Choroid plexus epithelial cell (primary cell): ENCODE measurements around the gene PPFIBP2.

ENCODE experiments used
- DNase-seq: peaks from one replicate; pipeline ENCODE4 v3.0.0-alpha.2; 2010; ENCODE audit warnings: low read depth
- H3K4me3 ChIP-seq: 2 replicates; pipeline ENCODE4 v1.5.1; 2011; ENCODE audit warnings: low read depth, mild to moderate bottlenecking, control low read depth, low read length, moderate library complexity
- CTCF ChIP-seq: conservative IDR thresholded peaks from 2 replicates; pipeline ENCODE4 v1.5.1; 2011; ENCODE audit warnings: low read depth, mild to moderate bottlenecking, control low read depth, inconsistent platforms, low read length, moderate library complexity

Gene PPFIBP2

GRCh38 chr11:7643314-7643713 is 129.5 kb downstream of the PPFIBP2 start:
- H3K4me3 ChIP-seq: no peak overlapping the region
- DNase-seq: no peak
- no peak for TF ChIP-seq CTCF

- TF ChIP-seq CTCF: no peak
- no peak overlapping the region for H3K4me3 ChIP-seq
- DNase-seq: no peak
Observed at GRCh38 chr11:7645206-7645605, 131.4 kb downstream of the PPFIBP2 start.

DNA sequence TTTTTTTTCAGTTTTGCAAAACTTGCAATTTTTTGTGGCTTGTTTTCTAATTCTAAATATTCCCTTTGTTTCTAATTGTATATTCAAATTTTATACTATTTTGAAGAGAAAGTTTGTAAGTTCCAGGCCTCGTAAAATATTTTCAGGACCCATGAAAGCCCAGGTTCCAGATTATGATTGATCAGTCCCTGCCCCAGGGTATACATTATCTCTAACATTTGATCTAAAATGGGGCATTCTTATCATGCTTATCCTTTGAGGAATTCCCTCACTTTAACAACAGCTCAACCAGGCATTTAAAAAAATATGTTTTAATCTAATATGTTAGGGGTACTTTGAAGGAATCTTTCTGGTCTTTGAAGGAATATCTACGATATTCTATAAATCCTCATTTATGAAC is 133.1 kb downstream of the PPFIBP2 start:
- no peak for DNase-seq
- TF ChIP-seq CTCF: no peak
- no peak overlapping the region for H3K4me3 ChIP-seq

GRCh38 chr11:7648264-7648663 is 134.5 kb downstream of the PPFIBP2 start:
- no peak for TF ChIP-seq CTCF
- DNase-seq: no peak
- H3K4me3 ChIP-seq: no peak overlapping the region

GRCh38 chr11:7651140-7651551 is 137.3 kb downstream of the PPFIBP2 start:
- no peak overlapping the region for H3K4me3 ChIP-seq
- no peak for DNase-seq
- no peak for TF ChIP-seq CTCF

GRCh38 chr11:7651700-7652099 is 137.9 kb downstream of the PPFIBP2 start:
- TF ChIP-seq CTCF: no peak
- no peak for DNase-seq
- no peak overlapping the region for H3K4me3 ChIP-seq

DNA sequence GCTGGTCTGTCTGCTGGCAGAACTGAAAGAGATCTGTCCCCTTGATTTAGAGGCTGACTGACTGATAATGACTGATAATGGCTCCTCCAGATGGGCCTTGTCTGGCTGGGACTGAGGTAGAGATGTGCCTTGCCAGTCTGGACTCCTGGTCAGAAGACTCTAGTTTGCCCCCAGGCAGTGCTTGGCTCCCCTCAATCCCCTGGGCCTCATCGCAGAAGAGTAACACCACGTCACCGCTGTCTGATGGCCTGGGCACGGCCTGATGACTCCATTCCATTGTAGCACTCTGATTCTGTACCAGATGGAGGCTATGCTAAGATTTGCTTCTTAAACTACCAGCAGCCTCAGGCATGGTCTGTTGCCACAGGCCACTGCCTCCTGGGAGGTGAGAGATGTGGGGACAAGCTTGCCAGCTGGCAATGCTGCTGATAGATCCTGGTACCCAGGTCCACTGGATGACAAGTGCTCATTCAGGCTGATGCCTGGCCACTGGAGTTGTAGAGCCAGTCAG is 140.5 kb downstream of the PPFIBP2 start:
- no peak for TF ChIP-seq CTCF
- no peak overlapping the region for H3K4me3 ChIP-seq
- DNase-seq: no peak
